ENCODE measurements around the gene ALG10B.
A peak's percentile ranks its signal among the peaks of the same experiment; 100 is the strongest.

The ALG10B gene

DNA sequence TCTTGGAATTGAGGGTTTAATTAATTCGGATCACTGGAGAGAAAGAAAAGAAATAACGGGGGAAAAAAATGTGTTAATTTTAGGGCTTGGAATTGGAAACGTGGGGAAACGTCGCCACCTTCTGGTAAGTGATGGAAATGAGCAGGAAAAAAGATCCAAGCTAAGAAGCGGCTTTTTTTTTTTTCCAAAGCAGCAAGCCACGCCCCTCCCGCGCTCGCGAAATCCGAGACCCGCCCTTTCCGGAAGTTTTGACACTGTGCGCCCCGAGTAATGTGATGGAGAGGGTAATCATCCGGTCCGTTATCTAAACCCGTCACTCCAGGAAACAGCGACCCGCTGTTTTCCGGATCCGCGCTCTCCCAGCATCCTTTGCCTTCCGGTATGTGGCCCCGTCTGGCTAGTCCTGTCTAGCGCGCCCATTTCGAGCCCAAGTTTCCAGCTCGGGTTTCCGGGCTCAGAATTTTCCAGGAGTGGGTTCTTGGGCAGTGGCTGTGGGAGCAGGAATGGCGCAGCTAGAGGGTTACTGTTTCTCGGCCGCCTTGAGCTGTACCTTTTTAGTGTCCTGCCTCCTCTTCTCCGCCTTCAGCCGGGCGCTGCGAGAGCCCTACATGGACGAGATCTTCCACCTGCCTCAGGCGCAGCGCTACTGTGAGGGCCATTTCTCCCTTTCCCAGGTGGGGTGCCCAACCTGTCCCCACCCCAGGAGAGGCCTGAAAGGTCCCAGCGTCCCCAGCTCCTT lies at the start of gene ALG10B:
Gene ALG10B, plus strand, starts transcription at position 384 of the 739 bp plus-strand sequence. Its CDS starts 120 bp downstream, at position 504.
- TF ChIP-seq, protein P1, sequence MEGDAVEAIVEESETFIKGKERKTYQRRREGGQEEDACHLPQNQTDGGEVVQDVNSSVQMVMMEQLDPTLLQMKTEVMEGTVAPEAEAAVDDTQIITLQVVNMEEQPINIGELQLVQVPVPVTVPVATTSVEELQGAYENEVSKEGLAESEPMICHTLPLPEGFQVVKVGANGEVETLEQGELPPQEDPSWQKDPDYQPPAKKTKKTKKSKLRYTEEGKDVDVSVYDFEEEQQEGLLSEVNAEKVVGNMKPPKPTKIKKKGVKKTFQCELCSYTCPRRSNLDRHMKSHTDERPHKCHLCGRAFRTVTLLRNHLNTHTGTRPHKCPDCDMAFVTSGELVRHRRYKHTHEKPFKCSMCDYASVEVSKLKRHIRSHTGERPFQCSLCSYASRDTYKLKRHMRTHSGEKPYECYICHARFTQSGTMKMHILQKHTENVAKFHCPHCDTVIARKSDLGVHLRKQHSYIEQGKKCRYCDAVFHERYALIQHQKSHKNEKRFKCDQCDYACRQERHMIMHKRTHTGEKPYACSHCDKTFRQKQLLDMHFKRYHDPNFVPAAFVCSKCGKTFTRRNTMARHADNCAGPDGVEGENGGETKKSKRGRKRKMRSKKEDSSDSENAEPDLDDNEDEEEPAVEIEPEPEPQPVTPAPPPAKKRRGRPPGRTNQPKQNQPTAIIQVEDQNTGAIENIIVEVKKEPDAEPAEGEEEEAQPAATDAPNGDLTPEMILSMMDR (IDR thresholded peaks at IDR 0.05; ENCODE audit: control insufficient read depth, insufficient read depth, low read depth, low read length, missing control alignments), result peak; percentile 57
- DNase-seq (ENCODE audit: low read depth), result peak; percentile 89

DNA sequence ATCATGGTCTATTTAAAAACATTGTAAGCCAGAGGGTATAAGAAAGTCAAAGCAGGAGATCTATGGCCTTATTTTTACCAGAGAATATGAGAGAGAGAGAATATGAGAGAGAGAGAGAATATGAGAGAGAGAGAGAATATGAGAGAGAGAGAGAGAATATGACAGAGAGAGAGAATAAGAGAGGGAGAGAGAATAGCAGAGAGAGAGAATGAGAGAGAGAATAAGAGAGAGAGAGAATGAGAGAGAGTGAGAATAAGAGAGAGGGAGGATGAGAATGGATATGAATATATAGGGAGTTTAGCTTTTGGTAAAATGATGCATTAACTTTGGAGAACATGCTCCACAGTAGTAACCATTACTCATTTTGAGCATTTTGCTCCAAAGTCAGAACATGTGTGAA lies 48.0 kb upstream of the ALG10B start:
- TF ChIP-seq, protein P1 (IDR thresholded peaks at IDR 0.05; ENCODE audit: control insufficient read depth, insufficient read depth, low read depth, low read length, missing control alignments), result no peak
- no peak overlapping the region for H3K4me3 ChIP-seq (ENCODE audit: control insufficient read depth, low read depth, low read length)
- DNase-seq (ENCODE audit: low read depth), result no peak

More for the DNA sequence above, at the start of gene ALG10B:
- peak within 1 kb of the TSS; percentile 70 for H3K4me3 ChIP-seq (ENCODE audit: control insufficient read depth, low read depth, low read length)

DNA sequence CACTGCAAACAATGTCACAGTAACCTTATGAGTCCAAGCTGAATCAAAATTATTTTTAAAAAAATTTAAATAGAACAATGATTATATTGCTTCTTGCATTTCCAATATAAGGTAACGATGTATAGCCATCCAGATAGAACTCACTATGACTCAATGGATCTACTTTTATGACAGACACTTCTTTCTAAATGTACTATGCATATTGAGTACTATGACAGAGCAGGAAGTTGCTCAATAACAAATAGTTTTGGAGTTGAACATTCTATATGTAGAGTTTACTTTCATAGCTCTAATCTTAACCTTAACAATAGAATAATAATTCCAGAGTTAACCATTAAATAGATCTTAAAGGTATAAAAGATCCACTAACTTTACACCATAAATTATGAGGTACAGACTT lies 46.7 kb upstream of the ALG10B start:
- H3K4me3 ChIP-seq (ENCODE audit: control insufficient read depth, low read depth, low read length), result no peak overlapping the region
- TF ChIP-seq, protein P1 (IDR thresholded peaks at IDR 0.05; ENCODE audit: control insufficient read depth, insufficient read depth, low read depth, low read length, missing control alignments), result no peak

DNA sequence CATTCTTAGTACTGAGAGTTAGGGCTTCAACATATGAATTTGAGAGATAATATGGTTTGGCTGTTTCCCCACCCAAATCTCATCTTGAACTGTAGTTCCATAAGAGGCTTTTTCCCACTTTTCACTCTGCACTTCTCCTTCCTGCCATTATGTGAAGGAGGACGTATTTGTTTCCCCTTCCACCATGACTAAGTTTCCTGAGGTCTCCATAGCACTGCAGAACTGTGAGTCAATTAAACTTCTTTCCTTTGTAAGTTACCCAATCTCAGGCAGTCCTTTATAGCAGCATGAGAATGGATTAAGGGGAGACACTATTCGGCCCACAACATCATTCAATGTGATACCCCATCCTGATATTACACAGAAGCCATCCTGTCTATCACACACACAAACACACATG lies 36.8 kb upstream of the ALG10B start:
- no peak overlapping the region for H3K4me3 ChIP-seq (ENCODE audit: control insufficient read depth, low read depth, low read length)
- TF ChIP-seq, protein P1 (IDR thresholded peaks at IDR 0.05; ENCODE audit: control insufficient read depth, insufficient read depth, low read depth, low read length, missing control alignments), result no peak
- no peak for DNase-seq (ENCODE audit: low read depth)

More for the DNA sequence above, 46.7 kb upstream of the ALG10B start:
- no peak for DNase-seq (ENCODE audit: low read depth)

- TF ChIP-seq, protein P1 (IDR thresholded peaks at IDR 0.05; ENCODE audit: control insufficient read depth, insufficient read depth, low read depth, low read length, missing control alignments), result no peak
- H3K4me3 ChIP-seq (ENCODE audit: control insufficient read depth, low read depth, low read length), result no peak overlapping the region
- DNase-seq (ENCODE audit: low read depth), result no peak
These were observed 33.7 kb upstream of the ALG10B start for GRCh38 chr12:38282886-38283285.

- no peak overlapping the region for H3K4me3 ChIP-seq (ENCODE audit: control insufficient read depth, low read depth, low read length)
- TF ChIP-seq, protein P1 (IDR thresholded peaks at IDR 0.05; ENCODE audit: control insufficient read depth, insufficient read depth, low read depth, low read length, missing control alignments), result no peak
- no peak for DNase-seq (ENCODE audit: low read depth)
These were observed 27.2 kb upstream of the ALG10B start for GRCh38 chr12:38289396-38289795.

Data from AG09309 (cell line).